GM18505 (cell line): ENCODE measurements around the gene NRN1.
"Not testable (repeated sequence)": the region's sequence is repeated elsewhere in the genome, so short reads cannot be mapped to it uniquely, and the experiment has no call there.

ENCODE experiments used
- ATAC-seq: cut with Tn5 transposase; IDR thresholded peaks from one replicate; pipeline ENCODE4 v1.9.1; 2021; ENCODE audit not compliant: unreplicated experiment
- POLR2A ChIP-seq: IDR thresholded peaks from 4 replicates; pipeline ENCODE4 v1.6.1; 2011; ENCODE audit warnings: borderline replicate concordance; ENCODE audit not compliant: insufficient read depth, insufficient read length; ENCODE audit errors: extremely low read depth

NRN1 gene, protein sequence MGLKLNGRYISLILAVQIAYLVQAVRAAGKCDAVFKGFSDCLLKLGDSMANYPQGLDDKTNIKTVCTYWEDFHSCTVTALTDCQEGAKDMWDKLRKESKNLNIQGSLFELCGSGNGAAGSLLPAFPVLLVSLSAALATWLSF

DNA sequence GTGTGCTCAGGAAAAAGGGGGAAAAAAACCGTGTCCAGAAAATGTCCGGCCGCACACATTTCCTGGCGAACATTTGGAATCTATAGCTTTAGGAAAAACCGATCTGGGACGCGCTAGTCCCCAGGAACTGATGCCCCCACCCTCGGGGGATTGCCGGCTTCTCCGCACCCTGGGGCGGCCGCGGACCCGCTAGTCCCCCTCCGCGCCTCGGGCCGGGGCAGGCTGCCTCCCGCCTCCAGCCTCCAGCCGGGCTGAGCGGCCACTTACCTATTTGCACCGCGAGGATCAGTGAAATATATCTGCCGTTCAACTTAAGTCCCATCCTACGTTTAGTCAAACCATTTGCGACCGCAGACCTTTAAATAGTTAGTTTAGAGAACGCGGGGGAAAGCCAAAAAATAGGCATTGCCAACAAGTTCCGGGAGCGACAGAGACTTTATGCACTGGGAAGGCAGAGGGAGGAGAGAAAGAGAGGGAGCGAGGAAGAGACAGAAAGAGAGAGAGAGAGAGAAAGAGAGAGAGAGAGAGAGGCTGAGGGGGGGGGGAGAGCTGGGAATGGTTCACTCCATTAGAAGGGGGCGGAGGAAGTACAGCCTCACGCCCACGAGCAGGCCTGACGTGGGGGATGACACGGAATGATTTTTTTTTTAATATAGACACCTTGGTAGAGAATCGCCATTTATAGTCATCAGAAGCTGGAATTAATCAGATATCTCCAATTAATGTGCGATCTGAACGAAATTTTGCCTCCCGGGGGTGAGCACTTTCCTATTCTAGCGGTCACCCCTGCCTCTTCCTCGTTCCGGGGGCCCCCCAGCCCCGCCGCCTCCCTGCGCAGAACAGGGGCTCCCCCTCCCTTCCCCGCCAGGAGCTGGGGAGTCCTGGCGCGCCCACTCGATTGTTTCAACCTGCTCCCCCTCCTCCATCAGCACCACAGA lies at the start of gene NRN1:
NRN1 (minus strand) TSS at position 498 of the 938 bp plus-strand sequence; CDS start at position 322, 176 bp downstream.
- ATAC-seq: no peak
- TF ChIP-seq POLR2A: no peak

DNA sequence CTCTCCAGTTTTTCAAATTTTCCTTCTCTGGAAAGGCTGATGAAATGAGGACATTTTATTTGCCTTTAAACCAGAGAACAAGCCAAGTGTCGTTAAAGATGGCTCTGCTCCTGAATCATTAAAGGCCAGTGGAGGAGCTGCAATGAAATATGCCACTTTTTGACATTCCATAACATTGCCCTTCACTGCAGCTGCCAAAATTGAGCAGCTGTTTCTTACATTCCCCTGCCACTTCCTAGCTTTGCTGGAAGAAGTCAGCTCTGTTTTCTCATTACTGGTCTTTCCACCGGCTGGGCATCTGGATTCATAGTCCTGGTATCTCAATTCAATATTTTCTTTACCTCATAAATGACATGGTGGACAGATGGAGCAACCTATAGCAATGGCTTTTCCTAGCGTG lies 45.5 kb upstream of the NRN1 start:
- TF ChIP-seq POLR2A: no peak

DNA sequence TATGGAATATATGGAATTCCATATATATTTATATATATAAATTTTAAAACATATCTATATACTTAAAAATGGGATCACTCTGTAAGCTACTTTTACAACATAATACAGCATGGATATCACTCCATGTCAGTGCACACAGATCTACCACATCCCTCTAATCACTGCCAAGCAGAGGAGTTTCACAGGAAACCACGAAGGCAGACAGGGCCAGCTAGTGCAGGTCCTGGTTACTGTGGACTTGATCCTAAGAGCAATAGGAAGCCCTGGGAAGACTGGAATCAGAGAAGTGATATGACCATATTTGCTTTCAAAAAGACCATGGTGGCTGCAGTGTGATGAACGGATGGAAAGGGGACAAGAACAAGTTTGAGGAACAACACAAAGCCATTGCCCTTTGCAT lies 40.0 kb upstream of the NRN1 start:
- TF ChIP-seq POLR2A: no peak
- no peak for ATAC-seq

More for the DNA sequence above, 45.5 kb upstream of the NRN1 start:
- ATAC-seq: no peak

DNA sequence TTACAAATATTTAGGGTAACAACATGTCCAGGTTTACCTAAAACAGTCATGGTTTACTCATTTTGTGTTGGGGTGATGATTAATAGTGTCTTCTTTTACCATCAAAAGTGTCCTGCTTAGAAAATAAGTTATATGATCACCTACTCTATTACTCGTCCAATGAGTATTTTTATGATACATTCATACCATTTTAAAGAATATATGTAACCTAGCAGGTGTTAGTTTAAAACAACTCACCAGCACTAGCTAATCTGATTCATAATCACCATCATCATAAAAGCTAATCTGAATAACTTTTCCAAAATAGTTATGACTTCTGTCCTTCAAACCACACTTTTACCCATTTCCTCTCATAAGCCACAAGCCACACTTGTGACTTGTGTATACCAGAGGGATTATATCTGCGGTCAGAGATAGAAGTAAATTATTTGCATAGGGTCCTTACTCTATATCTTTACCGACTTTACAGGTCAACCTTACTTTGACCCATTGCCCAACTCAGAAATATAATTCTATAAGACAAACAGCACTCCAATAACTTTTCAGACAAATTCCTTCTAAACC lies 33.3 kb upstream of the NRN1 start:
- TF ChIP-seq POLR2A: no peak
- ATAC-seq: no peak

DNA sequence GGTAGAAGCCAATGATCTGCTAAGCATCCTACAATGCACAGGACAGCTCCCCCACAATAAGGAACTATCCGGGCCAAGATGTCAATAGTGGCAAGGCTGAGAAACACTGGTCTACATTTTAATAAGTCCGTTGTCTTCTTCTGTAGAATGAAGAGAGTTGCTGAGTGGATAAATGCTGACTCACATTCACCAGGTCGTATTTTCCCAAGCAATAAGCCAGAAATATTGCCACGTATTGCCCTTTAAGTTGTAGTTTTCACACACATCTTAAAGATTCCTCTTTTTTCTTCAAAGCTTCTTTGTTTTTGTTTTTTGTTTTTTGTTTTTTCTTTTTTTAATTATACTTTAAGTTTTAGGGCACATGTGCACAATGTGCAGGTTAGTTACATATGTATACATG lies 30.5 kb upstream of the NRN1 start:
- no peak for ATAC-seq
- TF ChIP-seq POLR2A: no peak

DNA sequence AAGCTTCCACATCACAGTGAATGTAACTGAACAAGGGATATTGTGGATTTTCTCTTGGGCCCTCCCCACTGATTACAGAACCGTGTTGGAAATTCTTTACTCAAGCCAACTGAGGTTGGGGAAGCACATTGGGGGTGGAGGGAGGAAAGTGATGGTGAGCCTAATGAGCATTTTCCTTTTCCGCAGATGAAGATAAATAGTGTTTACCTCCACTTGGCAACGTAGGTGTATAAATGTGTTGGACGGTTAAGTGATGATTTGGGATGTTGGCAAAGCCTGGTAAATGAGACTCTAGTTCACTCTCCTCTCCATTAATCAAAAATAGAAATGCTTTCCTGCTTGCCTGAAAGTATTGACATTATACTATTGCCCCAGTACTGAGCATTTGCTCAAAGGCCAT lies 27.1 kb upstream of the NRN1 start:
- TF ChIP-seq POLR2A: no peak
- ATAC-seq: no peak

DNA sequence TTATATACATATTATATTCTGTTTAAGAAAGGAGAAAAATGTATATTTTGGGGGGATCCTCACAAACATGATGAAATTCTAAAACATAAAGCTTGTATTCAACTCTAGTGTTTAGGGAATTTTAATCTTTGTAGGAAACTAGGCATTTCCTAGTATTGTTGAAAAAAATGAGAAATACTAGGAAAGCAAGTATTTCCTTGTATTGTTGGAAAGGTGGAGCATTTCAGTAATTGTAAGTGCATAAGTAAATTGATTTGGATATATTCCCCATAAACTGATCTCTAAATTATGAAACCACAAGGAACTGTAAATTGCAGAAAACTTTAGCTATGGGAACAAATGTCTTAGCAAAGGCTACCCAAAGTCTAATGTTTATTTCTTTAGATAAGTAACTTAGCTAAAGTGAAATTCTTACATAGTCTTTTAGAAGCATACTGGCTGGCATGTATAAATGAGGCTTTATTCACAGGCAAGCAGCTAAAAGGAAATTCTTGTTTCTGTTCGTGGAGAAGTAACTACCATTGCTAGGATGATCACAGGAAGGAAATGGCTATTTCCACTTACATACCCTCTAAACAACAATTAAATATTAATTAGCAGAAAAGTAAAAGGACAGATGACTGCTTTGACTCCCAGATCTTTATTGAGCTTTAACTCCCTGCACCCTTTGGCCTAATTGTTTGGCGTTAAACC lies 19.9 kb upstream of the NRN1 start:
- TF ChIP-seq POLR2A: no peak
- no peak for ATAC-seq

DNA sequence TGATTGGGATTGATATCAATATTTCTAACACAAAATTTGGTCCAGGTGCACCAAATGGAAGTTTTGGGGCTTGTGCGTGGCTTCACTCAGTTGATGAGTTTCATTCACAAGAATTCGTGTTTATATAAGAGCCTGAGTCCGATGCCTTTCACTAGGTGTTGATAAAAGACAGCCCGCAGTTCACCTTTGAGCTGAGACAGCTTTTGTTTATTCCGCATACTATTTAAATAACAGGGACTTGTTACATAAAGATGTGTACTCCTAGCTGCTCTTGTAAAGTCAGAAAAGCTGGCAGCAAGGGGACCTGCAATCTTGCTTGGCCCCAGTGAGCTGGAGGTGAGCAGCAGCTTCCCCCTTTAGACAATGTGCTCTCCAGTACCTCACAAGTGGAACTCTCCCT lies 19.0 kb upstream of the NRN1 start:
- ATAC-seq: no peak
- no peak for TF ChIP-seq POLR2A

DNA sequence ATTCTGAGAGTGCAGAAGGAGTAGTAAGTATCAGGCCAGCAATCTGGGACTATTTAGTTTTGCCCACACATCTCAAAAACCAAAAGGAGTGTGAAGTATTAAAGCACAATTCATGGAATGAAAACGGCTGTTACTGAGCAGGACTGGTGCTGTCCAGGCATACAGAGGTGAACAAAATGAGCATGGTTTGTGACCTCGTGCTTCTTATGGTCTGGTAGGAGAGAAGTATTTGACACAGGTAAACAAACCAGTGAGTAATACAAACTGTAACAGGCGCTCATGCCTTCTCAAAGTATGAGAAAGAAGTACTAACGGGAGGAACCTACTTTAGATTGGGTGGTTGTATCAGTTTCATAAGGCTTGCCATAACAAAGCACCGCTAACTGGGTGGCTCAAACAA lies 17.5 kb upstream of the NRN1 start:
- TF ChIP-seq POLR2A: no peak
- no peak for ATAC-seq

DNA sequence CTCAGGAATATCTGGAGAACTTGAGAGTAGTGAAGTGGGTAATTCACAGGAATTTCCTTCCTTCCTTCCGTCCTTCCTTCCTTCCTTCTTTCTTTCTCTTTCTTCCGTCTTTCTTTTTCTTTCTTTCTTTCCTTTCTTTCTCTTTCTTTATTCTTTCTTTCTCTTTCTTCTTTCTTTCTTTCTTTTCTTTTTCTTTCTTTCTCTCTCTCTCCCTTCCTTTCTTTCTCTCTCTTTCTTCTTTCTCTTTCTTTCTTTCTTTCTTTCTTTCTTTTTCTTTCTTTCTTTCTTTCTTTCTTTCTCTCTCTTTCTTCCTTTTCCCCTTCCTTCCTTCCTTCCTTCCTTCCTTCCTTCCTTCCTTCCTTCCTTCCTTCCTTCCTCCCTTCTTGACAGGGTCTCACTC lies 16.1 kb upstream of the NRN1 start:
- ATAC-seq: not testable (repeated sequence)

DNA sequence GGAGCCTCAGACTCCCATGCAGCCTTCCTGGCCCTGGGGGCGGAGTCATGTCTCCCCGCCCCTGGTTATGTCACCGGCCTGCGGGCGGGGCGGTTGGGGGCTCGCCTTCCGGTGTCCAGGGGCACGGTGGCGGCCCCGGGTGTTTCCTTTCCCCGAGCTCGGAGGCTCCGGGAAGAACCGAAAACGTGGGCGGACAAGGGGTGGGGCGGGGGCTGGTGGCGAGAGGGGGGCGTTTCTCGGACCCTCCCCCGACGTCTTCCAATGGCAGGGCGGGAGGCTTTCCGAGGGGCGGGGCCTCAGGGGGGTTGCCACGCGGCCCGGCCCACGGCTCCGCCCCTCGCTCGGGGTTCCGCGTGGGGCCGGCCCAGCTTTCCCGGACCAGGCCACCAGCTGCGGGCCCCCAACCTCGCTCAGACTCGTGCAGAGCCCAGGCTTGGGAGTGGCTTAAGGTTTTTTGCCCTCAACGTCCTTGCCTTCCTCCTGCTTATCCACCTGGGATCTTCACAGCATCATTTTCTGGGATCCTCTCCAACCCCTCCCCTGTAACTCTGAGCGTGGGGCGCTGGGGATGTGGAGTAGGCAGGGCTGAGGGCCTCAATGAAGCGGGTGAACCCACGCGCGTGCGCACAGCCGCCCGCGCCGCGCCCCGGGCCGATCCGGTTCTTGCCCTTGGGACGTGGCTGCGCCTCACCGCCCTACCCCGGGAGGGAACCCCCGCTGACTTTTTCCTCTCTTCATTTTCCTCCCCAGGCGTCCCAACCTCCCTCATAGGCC lies 2.1 kb upstream of the NRN1 start:
- peak; percentile 70 for ATAC-seq

DNA sequence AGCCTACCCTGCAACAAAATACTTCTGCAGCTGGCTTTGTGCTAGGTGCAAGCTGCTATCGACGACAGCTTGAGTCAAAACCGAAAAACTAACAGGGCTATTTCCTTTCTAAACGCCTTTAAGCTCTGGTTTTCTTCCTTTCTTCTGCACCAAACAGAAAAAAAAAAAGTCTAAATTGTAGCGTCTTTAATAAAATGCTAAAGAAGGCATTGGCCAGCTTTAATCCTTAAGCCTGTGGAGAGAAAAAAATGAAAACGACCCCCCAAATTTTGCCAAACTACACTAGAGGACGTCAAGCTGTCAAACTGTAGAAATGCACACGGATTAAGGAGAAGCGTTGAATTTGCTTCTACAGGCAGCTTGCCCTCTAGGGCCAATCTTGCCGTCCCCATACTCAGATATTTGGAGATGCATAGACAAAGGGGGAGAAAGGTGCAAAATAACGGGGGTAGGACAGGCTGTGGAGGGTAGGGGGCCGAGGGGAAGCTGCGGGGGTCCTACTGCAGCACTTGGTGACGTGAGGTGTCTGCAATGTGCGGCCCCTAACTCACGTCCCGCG lies 1.4 kb upstream of the NRN1 start:
- peak; percentile 7 for ATAC-seq

More for the DNA sequence above, 2.1 kb upstream of the NRN1 start:
- TF ChIP-seq POLR2A: no peak

More for the DNA sequence above, 1.4 kb upstream of the NRN1 start:
- no peak for TF ChIP-seq POLR2A
